GM13976 (cell line): ENCODE results near the gene NSDHL.

Source experiments
- DNase-seq: peaks from one replicate; pipeline ENCODE4 v3.0.0; 2012; ENCODE audit warnings: low spot score
- in situ Hi-C: fragments of 300-500 bp; cut with MboI; formaldehyde crosslinking; loops from one replicate; pipeline ENCODE4 v1.12.0; 2022; ENCODE audit warnings: low sequenced_read_pairs, mixed read lengths, inconsistent platforms; ENCODE audit not compliant: unreplicated experiment
- TF ChIP-seq, protein P1 (sequence below): IDR thresholded peaks from 2 replicates; pipeline ENCODE4 v1.5.1; 2012; ENCODE audit warnings: borderline replicate concordance, mild to moderate bottlenecking; ENCODE audit not compliant: insufficient read depth; ENCODE audit errors: extremely low read depth, missing control alignments, control extremely low read depth

Gene NSDHL

DNA sequence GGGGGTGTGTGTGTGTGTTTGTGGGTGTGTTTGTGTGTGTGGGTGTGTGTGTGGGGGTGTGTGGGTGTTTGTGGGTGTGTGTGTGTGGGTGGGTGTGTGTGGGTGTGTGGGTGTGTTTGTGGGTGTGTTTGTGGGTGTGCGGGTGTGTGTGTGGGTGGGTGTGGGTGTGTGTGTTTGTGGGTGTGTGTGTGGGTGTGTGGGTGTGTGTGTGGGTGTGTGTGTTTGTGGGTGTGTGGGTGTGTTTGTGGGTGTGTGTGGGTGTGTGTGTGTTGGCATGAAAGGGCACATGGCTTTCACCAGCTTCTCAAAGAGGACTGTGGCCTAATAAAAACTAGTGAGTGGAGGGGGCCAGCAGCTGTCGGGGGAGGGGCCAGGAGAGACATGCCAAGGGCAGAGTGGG, 41.7 kb downstream of the NSDHL start:
- no peak for DNase-seq
- TF ChIP-seq, protein P1, sequence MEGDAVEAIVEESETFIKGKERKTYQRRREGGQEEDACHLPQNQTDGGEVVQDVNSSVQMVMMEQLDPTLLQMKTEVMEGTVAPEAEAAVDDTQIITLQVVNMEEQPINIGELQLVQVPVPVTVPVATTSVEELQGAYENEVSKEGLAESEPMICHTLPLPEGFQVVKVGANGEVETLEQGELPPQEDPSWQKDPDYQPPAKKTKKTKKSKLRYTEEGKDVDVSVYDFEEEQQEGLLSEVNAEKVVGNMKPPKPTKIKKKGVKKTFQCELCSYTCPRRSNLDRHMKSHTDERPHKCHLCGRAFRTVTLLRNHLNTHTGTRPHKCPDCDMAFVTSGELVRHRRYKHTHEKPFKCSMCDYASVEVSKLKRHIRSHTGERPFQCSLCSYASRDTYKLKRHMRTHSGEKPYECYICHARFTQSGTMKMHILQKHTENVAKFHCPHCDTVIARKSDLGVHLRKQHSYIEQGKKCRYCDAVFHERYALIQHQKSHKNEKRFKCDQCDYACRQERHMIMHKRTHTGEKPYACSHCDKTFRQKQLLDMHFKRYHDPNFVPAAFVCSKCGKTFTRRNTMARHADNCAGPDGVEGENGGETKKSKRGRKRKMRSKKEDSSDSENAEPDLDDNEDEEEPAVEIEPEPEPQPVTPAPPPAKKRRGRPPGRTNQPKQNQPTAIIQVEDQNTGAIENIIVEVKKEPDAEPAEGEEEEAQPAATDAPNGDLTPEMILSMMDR: no peak
- in situ Hi-C loops: no loop called here

DNA sequence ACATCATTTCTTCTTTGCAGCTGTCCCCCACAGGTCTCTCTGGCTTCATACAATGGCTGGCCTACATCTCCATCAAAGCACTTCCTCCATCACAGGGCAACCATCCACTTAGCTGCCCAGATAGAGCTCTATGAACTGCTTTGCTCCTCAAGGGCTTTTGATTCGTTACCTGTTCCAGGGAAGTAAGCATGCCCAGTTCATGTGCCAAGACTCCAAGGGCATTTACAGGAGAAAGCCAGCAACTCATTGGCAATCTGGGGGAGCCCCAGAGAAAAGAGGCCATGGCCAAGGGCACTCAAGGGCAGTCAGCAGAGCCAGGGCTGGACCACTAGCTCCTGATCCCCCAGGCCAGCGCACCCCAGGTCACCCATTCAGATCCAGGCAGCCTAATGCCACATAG, 42.5 kb downstream of the NSDHL start:
- TF ChIP-seq, protein P1: no peak
- in situ Hi-C loops: no loop called here
- no peak for DNase-seq

- DNase-seq: no peak
- in situ Hi-C loops: no loop called here
- TF ChIP-seq, protein P1: no peak
Observed at GRCh38 chrX:152876931-152877840, 46.3 kb downstream of the NSDHL start.

DNA sequence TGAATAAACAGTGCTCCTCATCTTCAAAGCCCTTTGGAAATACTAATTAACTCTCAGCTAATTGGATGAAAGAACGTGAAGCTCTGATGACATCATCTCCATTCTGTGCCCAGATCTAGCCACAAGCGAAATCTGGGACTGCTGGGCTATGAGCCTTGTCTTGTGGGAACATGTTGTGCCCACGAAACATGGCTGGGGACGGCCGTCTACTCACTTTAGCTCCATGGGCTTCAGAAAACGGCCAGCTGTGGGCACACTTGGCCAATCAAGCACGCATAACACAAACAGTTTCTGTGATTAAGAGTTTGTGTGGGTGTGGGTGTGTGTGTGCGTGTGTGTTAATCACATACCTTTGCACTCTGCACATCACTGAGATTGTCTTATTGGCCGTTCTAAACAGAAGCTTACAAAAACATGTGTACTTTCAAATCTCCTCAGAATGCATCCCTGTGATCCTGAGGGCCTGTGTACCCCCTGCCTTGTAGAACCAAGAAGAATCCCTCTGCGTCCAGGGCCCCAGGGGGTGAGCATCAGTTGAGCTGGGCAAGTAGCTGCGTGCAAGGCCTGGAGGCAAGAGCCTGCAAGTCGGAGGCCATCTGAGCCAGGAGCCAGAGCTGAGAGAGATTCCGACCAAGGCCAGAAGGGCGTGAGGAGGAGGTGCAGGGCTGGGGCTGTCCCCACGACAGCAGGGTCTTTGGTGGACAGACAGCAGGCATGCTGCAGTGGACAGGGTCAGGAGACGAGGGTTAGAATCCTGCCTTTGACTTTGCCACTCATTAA, 48.3 kb downstream of the NSDHL start:
- in situ Hi-C loops: no loop called here
- TF ChIP-seq, protein P1: no peak

GRCh38 chrX:152881289-152881688, 50.4 kb downstream of the NSDHL start:
- in situ Hi-C loops: no loop called here
- TF ChIP-seq, protein P1: no peak
- no peak for DNase-seq

More for the DNA sequence above, 48.3 kb downstream of the NSDHL start:
- no peak for DNase-seq

GRCh38 chrX:152884171-152884570, 53.3 kb downstream of the NSDHL start:
- TF ChIP-seq, protein P1: no peak
- DNase-seq: no peak
- in situ Hi-C loops: no loop called here
